LNCaP clone FGC (cell line): ENCODE results near the gene TFCP2.

Experiments
- DNase-seq: peaks from one replicate; pipeline ENCODE4 v3.0.0-alpha.2; 2011; ENCODE audit warnings: low read depth
- H3K4me3 ChIP-seq: 2 replicates; pipeline ENCODE4 v1.5.1; 2011; ENCODE audit warnings: mild to moderate bottlenecking, low read depth, low read length, control low read depth
- CTCF ChIP-seq: IDR thresholded peaks from 2 replicates; pipeline ENCODE4 v1.5.1; 2012; ENCODE audit warnings: mild to moderate bottlenecking; ENCODE audit not compliant: control insufficient read depth, insufficient read depth; ENCODE audit errors: extremely low read depth

TFCP2 gene

DNA sequence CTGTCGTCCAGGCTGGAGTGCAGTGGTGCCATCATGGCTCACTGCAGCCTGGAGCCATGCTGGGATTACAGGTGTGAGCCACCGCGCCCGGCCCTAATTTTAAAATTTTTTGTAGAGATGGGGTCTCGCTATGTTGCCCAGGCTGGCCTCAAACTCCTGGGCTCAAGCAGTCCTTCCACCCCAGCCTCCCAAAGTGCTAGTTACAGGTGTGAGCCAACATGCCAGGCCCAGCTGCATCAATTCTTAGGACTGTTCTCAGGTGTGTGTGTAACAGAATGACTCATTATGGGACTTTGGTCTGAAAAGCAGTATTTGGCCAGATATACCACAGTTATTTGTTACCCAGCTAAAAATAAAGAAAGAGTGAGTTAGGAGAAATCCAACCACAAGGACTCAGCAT, 107.4 kb downstream of the TFCP2 start:
- no peak for TF ChIP-seq CTCF
- no peak for DNase-seq

GRCh38 chr12:51062631-51063397, 110.1 kb downstream of the TFCP2 start:
- TF ChIP-seq CTCF = no peak
- no peak for DNase-seq

More for the DNA sequence above, 107.4 kb downstream of the TFCP2 start:
- no peak overlapping the region for H3K4me3 ChIP-seq

GRCh38 chr12:51059086-51059485, 113.8 kb downstream of the TFCP2 start:
- DNase-seq = no peak
- no peak for TF ChIP-seq CTCF
- no peak overlapping the region for H3K4me3 ChIP-seq

More at GRCh38 chr12:51062631-51063397, 110.1 kb downstream of the TFCP2 start:
- H3K4me3 ChIP-seq = no peak overlapping the region

GRCh38 chr12:51056242-51056641, 116.7 kb downstream of the TFCP2 start:
- TF ChIP-seq CTCF = no peak
- no peak overlapping the region for H3K4me3 ChIP-seq
- no peak for DNase-seq

DNA sequence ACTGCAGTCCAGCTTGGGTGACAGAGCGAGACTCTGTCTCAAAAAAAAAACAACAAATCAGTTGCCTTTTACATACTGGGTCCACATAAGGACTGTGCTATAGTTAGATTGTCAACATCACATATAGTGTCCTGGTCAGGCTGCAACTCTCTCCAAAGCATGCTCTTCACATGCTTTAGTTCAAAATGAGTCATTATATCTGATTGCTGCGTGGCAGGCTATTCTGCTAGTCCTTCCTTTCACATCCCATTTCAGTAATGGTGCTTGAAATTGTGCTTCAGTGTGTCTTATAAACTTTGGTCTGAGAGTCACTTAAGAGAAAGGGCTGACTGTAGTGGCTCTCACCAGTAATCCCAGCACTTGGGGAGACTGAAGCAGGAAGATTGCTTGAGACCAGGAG, 117.9 kb downstream of the TFCP2 start:
- no peak for TF ChIP-seq CTCF
- no peak for DNase-seq
- no peak overlapping the region for H3K4me3 ChIP-seq

- TF ChIP-seq CTCF = no peak
- DNase-seq = no peak
Measured at GRCh38 chr12:51051787-51052186, 121.1 kb downstream of the TFCP2 start.

GRCh38 chr12:51049525-51049924, 123.4 kb downstream of the TFCP2 start:
- peak overlapping the region; percentile 87 for H3K4me3 ChIP-seq
- DNase-seq = no peak
- no peak for TF ChIP-seq CTCF

More at GRCh38 chr12:51051787-51052186, 121.1 kb downstream of the TFCP2 start:
- H3K4me3 ChIP-seq = no peak overlapping the region
